SU-DHL-6 (cell line): Measurements from ENCODE around the gene SLC39A11.

ENCODE experiments used
- EZH2phosphoT487 ChIP-seq: fragments of 200-600 bp; sonication (generic), shearing (Covaris generic); conservative IDR thresholded peaks from 2 replicates; pipeline ENCODE4 v1.6.1; 2018; ENCODE audit warnings: mild to moderate bottlenecking, antibody characterized with exemption, low read length, moderate library complexity, mixed read lengths
- TF ChIP-seq, protein P1 (sequence below): fragments of 200-600 bp; sonication (generic); IDR thresholded peaks from one replicate; pipeline ENCODE4 v1.5.1; 2017; ENCODE audit warnings: antibody characterized with exemption, mild to moderate bottlenecking, low read length, moderate library complexity; ENCODE audit not compliant: insufficient read depth, poor library complexity, severe bottlenecking

DNA sequence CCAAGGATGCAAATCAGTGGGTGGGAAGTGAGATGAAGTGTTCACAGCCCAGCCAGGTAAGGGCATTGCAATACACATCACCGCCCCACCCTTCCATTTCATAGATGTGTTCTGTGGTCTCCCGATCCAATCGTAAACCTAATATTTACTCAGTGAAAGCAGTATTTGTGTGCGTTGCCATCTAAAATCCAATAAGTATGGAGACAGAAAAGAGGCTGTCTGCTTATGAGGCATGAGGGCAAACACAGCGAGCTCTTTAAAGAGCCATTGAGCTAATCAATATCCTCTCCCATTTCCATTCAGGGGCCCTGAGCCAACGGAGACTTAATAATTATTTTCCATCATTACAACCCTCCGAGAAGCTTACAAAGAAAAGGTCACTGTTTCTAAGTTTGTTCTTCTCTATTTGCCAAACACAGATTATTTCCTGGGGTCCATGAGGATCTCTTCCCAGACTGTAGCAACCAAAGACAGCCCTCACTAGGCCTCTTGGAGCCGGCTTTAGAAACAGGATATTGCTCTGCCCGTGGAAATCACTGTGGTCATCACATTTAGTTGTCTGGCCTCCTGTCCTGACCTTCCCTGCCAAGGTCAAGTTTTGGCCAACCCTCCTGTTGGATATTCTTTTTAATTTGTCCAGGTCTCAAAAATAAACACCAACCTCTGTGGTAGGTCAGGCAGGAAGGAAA, 120.1 kb downstream of the SLC39A11 start:
- TF ChIP-seq, protein P1, sequence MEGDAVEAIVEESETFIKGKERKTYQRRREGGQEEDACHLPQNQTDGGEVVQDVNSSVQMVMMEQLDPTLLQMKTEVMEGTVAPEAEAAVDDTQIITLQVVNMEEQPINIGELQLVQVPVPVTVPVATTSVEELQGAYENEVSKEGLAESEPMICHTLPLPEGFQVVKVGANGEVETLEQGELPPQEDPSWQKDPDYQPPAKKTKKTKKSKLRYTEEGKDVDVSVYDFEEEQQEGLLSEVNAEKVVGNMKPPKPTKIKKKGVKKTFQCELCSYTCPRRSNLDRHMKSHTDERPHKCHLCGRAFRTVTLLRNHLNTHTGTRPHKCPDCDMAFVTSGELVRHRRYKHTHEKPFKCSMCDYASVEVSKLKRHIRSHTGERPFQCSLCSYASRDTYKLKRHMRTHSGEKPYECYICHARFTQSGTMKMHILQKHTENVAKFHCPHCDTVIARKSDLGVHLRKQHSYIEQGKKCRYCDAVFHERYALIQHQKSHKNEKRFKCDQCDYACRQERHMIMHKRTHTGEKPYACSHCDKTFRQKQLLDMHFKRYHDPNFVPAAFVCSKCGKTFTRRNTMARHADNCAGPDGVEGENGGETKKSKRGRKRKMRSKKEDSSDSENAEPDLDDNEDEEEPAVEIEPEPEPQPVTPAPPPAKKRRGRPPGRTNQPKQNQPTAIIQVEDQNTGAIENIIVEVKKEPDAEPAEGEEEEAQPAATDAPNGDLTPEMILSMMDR, result no peak
- no peak for TF ChIP-seq EZH2phosphoT487
